Neuron (in vitro differentiated cells): ENCODE data around the gene CD33.
"Not testable (repeated sequence)": the region's sequence is repeated elsewhere in the genome, so short reads cannot be mapped to it uniquely, and the experiment has no call there.

Experiments used
- H2AFZ ChIP-seq: one replicate; pipeline ENCODE4 v1.6.1; 2013; ENCODE audit warnings: low read depth, mild to moderate bottlenecking, inconsistent platforms, low read length, moderate library complexity
- H3K27me3 ChIP-seq: one replicate; pipeline ENCODE4 v1.6.1; 2013; ENCODE audit warnings: low read length; ENCODE audit not compliant: insufficient read depth
- H3K36me3 ChIP-seq: one replicate; pipeline ENCODE4 v1.6.1; 2013; ENCODE audit warnings: low read length; ENCODE audit not compliant: insufficient read depth
- H3K4me1 ChIP-seq: one replicate; pipeline ENCODE4 v1.6.1; 2013; ENCODE audit warnings: low read length; ENCODE audit not compliant: insufficient read depth
- H3K4me3 ChIP-seq: 2 replicates; pipeline ENCODE4 v1.5.1; 2013; ENCODE audit warnings: mild to moderate bottlenecking, low read length, moderate library complexity
- H3K9me3 ChIP-seq: one replicate; pipeline ENCODE4 v1.6.1; 2013; ENCODE audit warnings: low read length

CD33 gene

DNA sequence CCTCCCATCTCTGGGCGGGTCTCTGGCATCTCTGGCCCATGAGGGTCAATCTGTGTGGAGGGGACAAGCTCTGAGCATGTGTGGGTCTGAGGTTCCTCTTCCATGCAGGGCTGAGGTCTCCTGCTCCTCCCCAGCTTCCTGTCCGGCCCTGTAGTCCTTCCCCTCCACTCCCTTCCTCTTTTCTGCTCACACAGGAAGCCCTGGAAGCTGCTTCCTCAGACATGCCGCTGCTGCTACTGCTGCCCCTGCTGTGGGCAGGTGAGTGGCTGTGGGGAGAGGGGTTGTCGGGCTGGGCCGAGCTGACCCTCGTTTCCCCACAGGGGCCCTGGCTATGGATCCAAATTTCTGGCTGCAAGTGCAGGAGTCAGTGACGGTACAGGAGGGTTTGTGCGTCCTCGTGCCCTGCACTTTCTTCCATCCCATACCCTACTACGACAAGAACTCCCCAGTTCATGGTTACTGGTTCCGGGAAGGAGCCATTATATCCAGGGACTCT, at the start of gene CD33:
CD33 (plus strand) TSS at position 183 of the 496 bp plus-strand sequence; CDS start at position 222, 39 bp downstream.
- not testable (repeated sequence) for H3K36me3 ChIP-seq

DNA sequence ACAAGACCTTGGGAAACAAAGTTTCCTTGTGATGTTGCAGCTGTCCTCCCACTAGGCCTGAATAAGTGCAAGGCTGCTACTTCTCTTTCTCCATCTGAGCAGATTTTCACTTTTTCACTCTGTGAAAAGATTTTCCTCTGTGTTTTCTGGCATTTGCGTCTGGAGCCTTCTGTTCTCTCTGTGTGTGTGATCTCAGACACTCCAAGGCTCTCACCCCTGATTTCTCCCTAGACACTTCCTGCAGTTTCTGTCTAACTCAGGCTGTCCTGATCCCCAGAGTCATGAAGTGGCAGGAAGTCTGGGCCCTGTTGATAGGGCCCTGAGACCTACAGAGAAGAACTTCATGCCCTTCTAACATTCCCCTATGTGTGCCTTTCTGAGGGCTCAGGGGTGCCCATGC, 45.6 kb upstream of the CD33 start:
- Histone ChIP-seq H3K9me3 (peaks cover 2% of the 10 kb centered on the region), H3K27me3 (peaks cover 44% of the 10 kb centered on the region), H3K36me3 (no peaks in the 10 kb centered on the region), H3K4me1 (no peaks in the 10 kb centered on the region), H2AFZ (no peak overlapping the region), H3K4me3 (no peak overlapping the region)

More for the DNA sequence above, at the start of gene CD33:
- not testable (repeated sequence) for H2AFZ ChIP-seq, H3K4me1 ChIP-seq, H3K4me3 ChIP-seq, H3K9me3 ChIP-seq
- peaks cover 16% of the 10 kb centered on the region for H3K27me3 ChIP-seq

DNA sequence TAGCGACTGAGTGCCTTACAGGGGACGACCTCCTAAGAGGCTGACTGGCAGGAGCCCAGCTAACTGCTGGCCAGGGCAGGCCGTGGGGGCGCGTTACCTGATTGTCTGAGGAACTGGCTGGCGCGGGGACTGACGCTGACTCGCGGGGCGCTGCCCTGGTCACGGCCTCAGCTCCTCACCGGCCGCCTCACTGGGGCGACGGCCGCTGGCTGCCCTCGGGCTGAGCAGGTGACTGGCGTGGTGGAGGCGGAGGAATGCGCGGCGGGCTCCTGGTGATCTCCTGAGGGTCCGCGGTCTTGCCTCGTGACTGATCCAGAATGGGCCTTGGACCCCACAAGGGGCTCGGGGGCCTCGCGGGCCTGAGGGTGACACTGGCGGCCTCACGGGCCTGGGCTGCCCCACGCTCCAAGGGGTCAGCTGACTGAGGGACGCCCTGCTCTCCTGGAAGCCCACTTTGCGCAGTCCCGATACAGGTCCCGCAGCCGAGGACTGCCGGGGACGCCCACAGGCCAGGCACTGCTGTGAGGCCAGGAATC, 43.4 kb upstream of the CD33 start:
- Histone ChIP-seq H3K4me1 (no peaks in the 10 kb centered on the region), H3K36me3 (no peaks in the 10 kb centered on the region), H3K4me3 (no peak overlapping the region), H2AFZ (no peak overlapping the region), H3K9me3 (peaks cover 2% of the 10 kb centered on the region), H3K27me3 (peaks cover 54% of the 10 kb centered on the region)

- H3K4me1 ChIP-seq, result no peaks in the 10 kb centered on the region
- peaks cover 2% of the 10 kb centered on the region for H3K9me3 ChIP-seq
- no peak overlapping the region for H3K4me3 ChIP-seq
Measured at GRCh38 chr19:51181913-51182419, 42.9 kb upstream of the CD33 start.

DNA sequence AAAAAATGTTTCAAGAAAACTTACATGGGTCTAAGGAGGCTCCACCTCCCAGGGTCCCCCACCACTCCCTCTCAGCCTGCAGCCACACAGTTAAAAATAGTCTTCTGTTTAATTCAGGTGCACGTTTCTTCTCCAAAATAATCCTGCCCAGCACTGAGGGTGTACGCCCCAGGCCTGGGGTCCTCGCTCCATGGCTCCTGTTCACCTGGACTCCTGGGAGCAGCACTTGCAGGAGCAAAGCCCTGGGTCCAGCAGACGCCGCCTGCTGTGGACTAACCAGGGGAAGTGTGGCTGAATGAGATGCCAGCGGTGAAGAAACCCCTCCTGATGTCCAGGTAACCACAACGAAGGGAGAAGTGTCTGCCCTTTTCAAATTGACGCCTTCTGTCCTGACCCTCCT, 41.3 kb upstream of the CD33 start:
- peaks cover 2% of the 10 kb centered on the region for H3K9me3 ChIP-seq

More at GRCh38 chr19:51181913-51182419, 42.9 kb upstream of the CD33 start:
- Histone ChIP-seq H2AFZ (no peak overlapping the region), H3K27me3 (peaks cover 51% of the 10 kb centered on the region), H3K36me3 (no peaks in the 10 kb centered on the region)

DNA sequence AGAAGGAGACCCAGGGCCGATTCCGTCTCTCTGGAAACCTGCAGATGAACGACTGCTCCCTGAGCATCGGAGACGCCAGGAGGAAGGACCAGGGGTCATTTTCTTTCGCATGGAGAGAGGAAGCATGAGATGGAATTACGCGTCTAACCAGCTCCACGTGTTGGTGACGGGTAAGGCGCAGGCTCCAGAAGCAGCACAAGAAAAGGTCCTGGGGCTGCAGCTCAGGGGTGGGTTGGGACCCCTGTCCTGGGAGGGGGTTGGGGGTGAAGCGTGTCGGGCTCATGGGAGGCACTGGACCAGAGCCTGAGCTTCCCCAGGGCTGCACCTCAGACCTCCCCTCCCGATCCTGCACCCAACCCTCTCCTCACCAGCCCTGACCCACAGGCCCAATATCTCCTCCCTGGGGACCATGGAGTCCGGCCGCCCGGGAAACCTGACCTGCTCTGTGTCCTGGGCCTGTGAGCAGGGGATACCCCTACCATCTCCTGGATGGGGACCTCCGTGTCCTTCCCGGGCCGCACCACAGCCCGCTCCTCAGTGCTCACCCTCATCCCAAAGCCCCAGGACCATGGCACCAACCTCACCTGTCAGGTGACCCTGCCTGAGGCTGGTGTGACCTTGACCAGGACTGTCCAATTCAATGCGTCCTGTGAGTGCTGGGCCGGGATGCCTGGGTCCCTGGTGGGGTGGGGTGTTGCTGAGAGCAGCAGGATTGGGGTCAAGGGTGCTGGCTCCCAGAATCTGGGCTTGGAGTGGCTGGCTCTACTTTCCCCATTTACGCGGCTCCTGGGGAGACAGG, 39.6 kb upstream of the CD33 start:
- Histone ChIP-seq H3K36me3 (no peaks in the 10 kb centered on the region), H3K4me3 (no peak overlapping the region), H2AFZ (no peak overlapping the region), H3K9me3 (peaks cover 2% of the 10 kb centered on the region), H3K4me1 (no peaks in the 10 kb centered on the region), H3K27me3 (peaks cover 43% of the 10 kb centered on the region)

More for the DNA sequence above, 41.3 kb upstream of the CD33 start:
- Histone ChIP-seq H3K27me3 (peaks cover 46% of the 10 kb centered on the region), H3K4me3 (no peak overlapping the region), H2AFZ (no peak overlapping the region), H3K4me1 (no peaks in the 10 kb centered on the region), H3K36me3 (no peaks in the 10 kb centered on the region)

DNA sequence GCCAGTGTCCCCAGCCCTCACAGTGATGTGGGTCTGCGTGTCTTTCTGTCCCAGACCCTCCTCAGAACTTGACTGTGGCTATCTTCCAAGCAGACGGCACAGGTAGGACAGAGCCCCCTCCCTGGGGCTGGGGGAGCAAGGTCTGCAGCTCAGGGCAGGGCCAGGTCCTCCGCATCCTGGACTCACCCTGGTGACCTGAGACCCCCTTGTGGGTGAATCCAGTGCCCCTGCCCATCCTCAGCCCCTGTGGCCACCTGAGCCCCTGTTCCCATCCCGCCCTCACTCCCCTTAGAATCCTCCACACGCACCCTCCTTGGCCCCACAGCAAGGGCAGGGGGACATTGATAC, 39.0 kb upstream of the CD33 start:
- H3K4me3 ChIP-seq, result no peak overlapping the region
- no peaks in the 10 kb centered on the region for H3K36me3 ChIP-seq
- no peaks in the 10 kb centered on the region for H3K4me1 ChIP-seq
- no peak overlapping the region for H2AFZ ChIP-seq
- peaks cover 43% of the 10 kb centered on the region for H3K27me3 ChIP-seq
- H3K9me3 ChIP-seq, result peaks cover 2% of the 10 kb centered on the region

DNA sequence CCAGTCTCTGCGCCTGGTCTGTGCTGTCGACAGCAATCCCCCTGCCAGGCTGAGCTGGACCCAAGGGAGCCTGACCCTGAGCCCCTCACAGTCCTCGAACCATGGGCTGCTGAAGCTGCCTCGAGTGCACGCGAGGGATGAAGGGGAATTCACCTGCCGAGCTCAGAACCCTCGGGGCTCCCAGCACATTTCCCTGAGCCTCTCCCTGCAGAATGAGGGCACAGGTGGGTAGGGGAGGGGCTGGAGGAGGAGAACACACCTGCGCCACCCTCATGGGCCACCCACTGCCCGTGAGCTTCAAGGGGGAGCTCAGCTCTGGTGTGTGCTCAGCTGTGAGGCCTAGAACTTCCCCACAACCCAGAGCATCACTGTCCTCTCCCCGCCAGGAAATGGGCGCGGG, 38.6 kb upstream of the CD33 start:
- no peak overlapping the region for H2AFZ ChIP-seq
- H3K36me3 ChIP-seq, result no peaks in the 10 kb centered on the region
- H3K4me1 ChIP-seq, result no peaks in the 10 kb centered on the region
- peaks cover 43% of the 10 kb centered on the region for H3K27me3 ChIP-seq
- H3K9me3 ChIP-seq, result no peaks in the 10 kb centered on the region
- no peak overlapping the region for H3K4me3 ChIP-seq

DNA sequence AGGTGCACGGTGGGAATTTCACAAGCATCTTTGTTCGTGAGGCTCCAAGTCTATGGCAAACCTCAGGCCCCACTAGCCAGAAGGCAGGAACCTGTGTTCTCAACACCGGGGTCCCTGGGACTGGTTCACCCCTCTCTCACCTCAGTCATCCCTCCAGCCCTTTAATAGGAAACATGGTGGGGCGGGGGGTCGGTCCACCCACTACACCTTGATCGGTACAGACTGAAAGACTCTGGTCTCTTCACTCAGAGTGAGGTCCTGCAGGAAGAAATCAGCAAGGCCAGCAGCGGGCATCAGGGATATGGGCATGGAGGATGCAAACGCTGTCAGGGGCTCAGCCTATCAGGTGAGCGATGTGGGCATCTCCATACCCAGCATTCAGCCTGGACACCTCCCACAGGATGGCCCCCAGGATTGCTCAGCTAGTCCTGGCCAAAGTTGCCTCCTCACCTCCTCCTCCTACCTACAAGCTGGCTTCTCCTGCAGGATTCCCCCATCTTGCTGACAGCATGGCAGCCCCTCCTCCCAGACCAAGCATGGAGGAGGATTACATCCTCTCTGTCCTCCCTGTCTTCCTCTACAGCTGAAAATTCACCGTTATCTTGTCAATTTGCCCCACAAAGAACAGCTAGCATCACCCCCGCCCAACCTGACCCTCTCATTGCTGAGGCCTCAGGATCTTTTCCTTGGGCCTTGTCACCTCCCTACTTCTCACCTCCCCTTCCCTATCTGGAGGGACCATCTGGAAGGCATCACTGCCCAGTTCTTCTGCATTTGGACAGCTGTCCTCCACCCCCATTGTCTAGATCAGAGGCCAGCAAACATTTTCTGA, 37.3 kb upstream of the CD33 start:
- no peaks in the 10 kb centered on the region for H3K36me3 ChIP-seq
- H3K9me3 ChIP-seq, result no peaks in the 10 kb centered on the region
- H3K4me1 ChIP-seq, result no peaks in the 10 kb centered on the region
- no peak overlapping the region for H3K4me3 ChIP-seq
- H3K27me3 ChIP-seq, result peaks cover 34% of the 10 kb centered on the region
- no peak overlapping the region for H2AFZ ChIP-seq

- no peak overlapping the region for H3K4me3 ChIP-seq
- H3K27me3 ChIP-seq, result peaks cover 31% of the 10 kb centered on the region
- no peak overlapping the region for H2AFZ ChIP-seq
- H3K4me1 ChIP-seq, result no peaks in the 10 kb centered on the region
- H3K9me3 ChIP-seq, result no peaks in the 10 kb centered on the region
- H3K36me3 ChIP-seq, result no peaks in the 10 kb centered on the region
Measured at GRCh38 chr19:51188227-51188559, 36.7 kb upstream of the CD33 start.

GRCh38 chr19:51192689-51193088, 32.2 kb upstream of the CD33 start:
- H3K9me3 ChIP-seq, result no peaks in the 10 kb centered on the region
- H3K4me3 ChIP-seq, result no peak overlapping the region
- no peak overlapping the region for H2AFZ ChIP-seq
- no peaks in the 10 kb centered on the region for H3K36me3 ChIP-seq
- H3K27me3 ChIP-seq, result peaks cover 3% of the 10 kb centered on the region
- no peaks in the 10 kb centered on the region for H3K4me1 ChIP-seq

DNA sequence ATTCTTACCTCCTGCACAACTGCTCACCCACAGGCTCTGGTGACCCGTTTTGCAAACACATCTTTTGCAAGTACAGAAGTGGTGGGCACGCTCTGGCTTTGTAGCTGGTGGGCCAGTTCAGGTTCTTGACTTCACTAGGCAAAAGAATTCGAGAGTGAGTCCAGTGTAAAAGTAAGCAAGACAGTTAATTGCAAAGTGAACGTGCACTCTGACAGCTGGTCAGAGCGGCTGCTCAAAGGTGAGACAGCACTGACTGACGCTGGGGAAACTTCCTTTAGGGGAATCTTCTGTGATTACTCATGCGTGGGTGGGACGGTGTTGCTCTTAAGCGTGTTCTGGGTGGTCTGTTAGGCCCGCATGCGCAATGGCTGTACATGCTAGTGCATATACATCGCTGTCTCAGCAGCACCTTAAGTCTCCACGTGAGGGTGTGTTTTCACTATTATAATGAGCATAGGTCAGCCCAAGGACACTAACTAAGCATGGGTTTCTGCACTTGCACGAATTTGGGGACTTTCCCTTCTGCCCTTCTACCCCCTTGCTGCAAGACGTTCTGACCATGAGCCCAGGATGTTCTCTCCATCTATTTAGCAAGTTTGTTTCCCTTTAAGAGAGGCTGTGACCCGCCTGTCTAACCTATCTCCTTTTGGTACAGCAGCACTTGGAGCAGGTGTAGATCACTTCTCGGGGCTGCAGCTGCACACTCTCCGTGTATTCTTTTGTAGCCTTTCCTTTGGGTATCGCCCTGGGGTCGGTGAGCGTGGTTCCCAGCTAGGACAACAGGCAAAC, 30.2 kb upstream of the CD33 start:
- no peaks in the 10 kb centered on the region for H3K9me3 ChIP-seq
- no peaks in the 10 kb centered on the region for H3K4me1 ChIP-seq
- peaks cover 2% of the 10 kb centered on the region for H3K27me3 ChIP-seq
- H2AFZ ChIP-seq, result no peak overlapping the region
- no peak overlapping the region for H3K4me3 ChIP-seq
- H3K36me3 ChIP-seq, result no peaks in the 10 kb centered on the region
